K562 (cell line): ENCODE results near the gene ATCAY. TPM values are rescaled to one million over a fixed set of nuclear protein-coding genes. Genes with fewer than 3 reads are reported as not detected.

ENCODE experiments used
- CBX2 ChIP-seq: fragments of 200-600 bp; sonication (generic); IDR thresholded peaks from one replicate; pipeline ENCODE4 v1.6.1; 2012; ENCODE audit warnings: mild to moderate bottlenecking, low read length, inconsistent platforms; ENCODE audit not compliant: insufficient read depth, poor library complexity, severe bottlenecking
- CGGBP1 ChIP-seq: fragments of 250-450 bp; sonication (Bioruptor Pico); IDR thresholded peaks from 2 replicates; pipeline ENCODE4 v1.9.0; 2021; ENCODE audit warnings: mild to moderate bottlenecking
- CREBBP ChIP-seq: IDR thresholded peaks from one replicate; pipeline ENCODE4 v1.6.1; 2012; ENCODE audit warnings: low read depth, mild to moderate bottlenecking, control low read depth, inconsistent platforms, low read length
- DEAF1 ChIP-seq: fragments of 450-650 bp; formaldehyde crosslinking; IDR thresholded peaks from 2 replicates; pipeline ENCODE4 v1.4.0; 2020; ENCODE audit warnings: mild to moderate bottlenecking, moderate library complexity
- E2F4 ChIP-seq: sonication (generic); formaldehyde crosslinking; IDR thresholded peaks from 2 replicates; pipeline ENCODE4 v1.8.0; 2022; ENCODE audit warnings: mild to moderate bottlenecking, low read depth, missing genetic modification reagents
- EP400 ChIP-seq: fragments of 450-650 bp; IDR thresholded peaks from 2 replicates; pipeline ENCODE4 v1.6.1; 2017; ENCODE audit warnings: antibody characterized with exemption, mild to moderate bottlenecking, moderate library complexity
- ESRRB ChIP-seq: fragments of 250-450 bp; sonication (Bioruptor Pico); IDR thresholded peaks from 2 replicates; pipeline ENCODE4 v1.5.0; 2020; ENCODE audit warnings: mild to moderate bottlenecking, moderate library complexity, borderline replicate concordance
- FOSL1 ChIP-seq: fragments of 200-800 bp; sonication (Bioruptor generic); conservative IDR thresholded peaks from 2 replicates; pipeline ENCODE4 v1.6.1; 2016; ENCODE audit warnings: missing genetic modification characterization, missing compliant biosample characterization
- FOXA1 ChIP-seq: fragments of 450-650 bp; IDR thresholded peaks from 2 replicates; pipeline ENCODE4 v1.6.1; 2016; ENCODE audit warnings: mild to moderate bottlenecking, borderline replicate concordance
- GABPB2 ChIP-seq: fragments of 250-450 bp; sonication (Bioruptor Pico); conservative IDR thresholded peaks from 2 replicates; pipeline ENCODE4 v1.5.1; 2021; ENCODE audit warnings: mild to moderate bottlenecking
- KDM1A ChIP-seq, 2 experiments: fragments of 450-650 bp; IDR thresholded peaks; 2 replicates each; pipeline ENCODE4 v1.6.1; 2016; ENCODE audit warnings: mild to moderate bottlenecking in 2 of 2
- NFIC ChIP-seq: fragments of 450-650 bp; IDR thresholded peaks from 2 replicates; pipeline ENCODE4 v1.6.1; 2017; ENCODE audit warnings: mild to moderate bottlenecking, inconsistent platforms
- RBM22 ChIP-seq: fragments of 200-400 bp; formaldehyde crosslinking; IDR thresholded peaks from 2 replicates; pipeline ENCODE4 v1.6.1; 2018; ENCODE audit warnings: low read length, low read depth; ENCODE audit not compliant: poor library complexity, severe bottlenecking
- SIN3B ChIP-seq: fragments of 450-650 bp; IDR thresholded peaks from 2 replicates; pipeline ENCODE4 v1.6.1; 2017; ENCODE audit warnings: low read depth, mild to moderate bottlenecking, moderate library complexity
- SMARCE1 ChIP-seq: fragments of 450-650 bp; IDR thresholded peaks from 2 replicates; pipeline ENCODE4 v1.7.1; 2016; ENCODE audit warnings: mild to moderate bottlenecking
- SRSF3 ChIP-seq: fragments of 200-400 bp; formaldehyde crosslinking; IDR thresholded peaks from 2 replicates; pipeline ENCODE4 v1.6.1; 2016; ENCODE audit warnings: mild to moderate bottlenecking, low read length, moderate library complexity; ENCODE audit not compliant: insufficient read depth
- XRCC4 ChIP-seq: IDR thresholded peaks from one replicate; pipeline ENCODE4 v1.6.1; 2011; ENCODE audit not compliant: insufficient read depth, insufficient read length; ENCODE audit errors: extremely low read depth
- ZBTB34 ChIP-seq: fragments of 250-450 bp; sonication (Bioruptor Pico); IDR thresholded peaks from 2 replicates; pipeline ENCODE4 v1.8.0; 2021; ENCODE audit warnings: mild to moderate bottlenecking, moderate library complexity
- ZNF134 ChIP-seq: fragments of 250-450 bp; sonication (Bioruptor Pico); conservative IDR thresholded peaks from 2 replicates; pipeline ENCODE4 v1.4.0; 2020
- ZNF175 ChIP-seq: fragments of 200-800 bp; sonication (Bioruptor generic); IDR thresholded peaks from 2 replicates; pipeline ENCODE4 v1.6.1; 2016; ENCODE audit warnings: low read depth, mild to moderate bottlenecking, missing genetic modification characterization, missing compliant biosample characterization
- ZNF232 ChIP-seq: sonication (generic); formaldehyde crosslinking; IDR thresholded peaks from 2 replicates; pipeline ENCODE4 v1.8.0; 2022; ENCODE audit warnings: mild to moderate bottlenecking, missing genetic modification reagents
- ZNF384 ChIP-seq: IDR thresholded peaks from 2 replicates; pipeline ENCODE4 v1.6.1; 2012; ENCODE audit warnings: low read depth, low read length, improper control_type of control experiment
- ZNF655 ChIP-seq: fragments of 250-450 bp; sonication (Bioruptor Pico); IDR thresholded peaks from 2 replicates; pipeline ENCODE4 v1.5.0; 2021
- ZZZ3 ChIP-seq: fragments of 450-650 bp; IDR thresholded peaks from 2 replicates; pipeline ENCODE4 v1.6.1; 2016; ENCODE audit warnings: antibody characterized with exemption, mild to moderate bottlenecking, moderate library complexity
- polyA plus RNA-seq, 8 experiments: library from polyadenylated mRNA; depleted of rRNA in 4 of 8; stranded (reverse) in 5 of 8; unstranded in 3 of 8; fragments of >200 nt; fragmentation: Nextera tagmentation in 2 of 8; fragmentation: Illumina TruSeq in 1 of 8; extraction: Ambion mirVana in 2 of 8; extraction: Trizol in 1 of 8; gene quantifications; 2 replicates each; pipeline versions ENCODE4 v1.2.1 to v1.2.3, GENCODE V29; 2011 to 2014; ENCODE audit warnings: inconsistent platforms in 1 of 8, missing spikeins in 1 of 8
- total RNA-seq, 7 experiments: library from RNA; depleted of rRNA in 6 of 7; stranded (reverse); fragments of >200 nt in 6 of 7; fragmentation: Illumina TruSeq in 2 of 7; extraction: Trizol in 2 of 7; gene quantifications; 2 replicates each; pipeline versions ENCODE4 v1.2.1 to v1.2.3, GENCODE V29; 2011 to 2021; ENCODE audit warnings: low replicate concordance in 1 of 7

The ATCAY gene
- total and polyA plus RNA-seq, 9 of the 15 experiments (the other 6 are each of a cell fraction or from before 2014, with no cell fraction given) = not detected

- TF ChIP-seq DEAF1 (CRISPR knock-in tag) (no peak), SIN3B (no peak), ZZZ3 (no peak), CBX2 (no peak), ZNF384 (peak; percentile 64; the same call in 1 of the 2 replicates), ZNF232 (CRISPR knock-in tag) (0 out of 2 replicates have a peak, but pooled peaks have one; percentile 60), SRSF3 (no peak), ESRRB (CRISPR knock-in tag) (no peak), KDM1A (IDR thresholded peaks at IDR 0.05) (no peak), RBM22 (no peak), ZNF175 (CRISPR knock-in tag) (no peak), EP400 (no peak), ZNF134 (CRISPR knock-in tag) (no peak), FOXA1 (no peak), CREBBP (no peak), E2F4 (CRISPR knock-in tag) (no peak), FOSL1 (tag) (no peak), ZBTB34 (CRISPR knock-in tag) (no peak), CGGBP1 (CRISPR knock-in tag) (no peak), ZNF655 (CRISPR knock-in tag) (no peak), NFIC (no peak), GABPB2 (CRISPR knock-in tag) (no peak), XRCC4 (no peak), SMARCE1 (no peak)
Observed at GRCh38 chr19:3970808-3971598, 90.5 kb downstream of the ATCAY start, which contains the start of gene DAPK3 (continued).
